ENCODE data around the gene RCN1. TPM values are rescaled to one million over a fixed set of nuclear protein-coding genes. Genes with fewer than 3 reads are reported as not detected.

RCN1 gene
- total and polyA plus RNA-seq, 9 of the 15 experiments (the other 6 are each of a cell fraction or from before 2014, with no cell fraction given) = 2.1 to 8.7 (median 7.2) TPM

- TF ChIP-seq, protein P1, sequence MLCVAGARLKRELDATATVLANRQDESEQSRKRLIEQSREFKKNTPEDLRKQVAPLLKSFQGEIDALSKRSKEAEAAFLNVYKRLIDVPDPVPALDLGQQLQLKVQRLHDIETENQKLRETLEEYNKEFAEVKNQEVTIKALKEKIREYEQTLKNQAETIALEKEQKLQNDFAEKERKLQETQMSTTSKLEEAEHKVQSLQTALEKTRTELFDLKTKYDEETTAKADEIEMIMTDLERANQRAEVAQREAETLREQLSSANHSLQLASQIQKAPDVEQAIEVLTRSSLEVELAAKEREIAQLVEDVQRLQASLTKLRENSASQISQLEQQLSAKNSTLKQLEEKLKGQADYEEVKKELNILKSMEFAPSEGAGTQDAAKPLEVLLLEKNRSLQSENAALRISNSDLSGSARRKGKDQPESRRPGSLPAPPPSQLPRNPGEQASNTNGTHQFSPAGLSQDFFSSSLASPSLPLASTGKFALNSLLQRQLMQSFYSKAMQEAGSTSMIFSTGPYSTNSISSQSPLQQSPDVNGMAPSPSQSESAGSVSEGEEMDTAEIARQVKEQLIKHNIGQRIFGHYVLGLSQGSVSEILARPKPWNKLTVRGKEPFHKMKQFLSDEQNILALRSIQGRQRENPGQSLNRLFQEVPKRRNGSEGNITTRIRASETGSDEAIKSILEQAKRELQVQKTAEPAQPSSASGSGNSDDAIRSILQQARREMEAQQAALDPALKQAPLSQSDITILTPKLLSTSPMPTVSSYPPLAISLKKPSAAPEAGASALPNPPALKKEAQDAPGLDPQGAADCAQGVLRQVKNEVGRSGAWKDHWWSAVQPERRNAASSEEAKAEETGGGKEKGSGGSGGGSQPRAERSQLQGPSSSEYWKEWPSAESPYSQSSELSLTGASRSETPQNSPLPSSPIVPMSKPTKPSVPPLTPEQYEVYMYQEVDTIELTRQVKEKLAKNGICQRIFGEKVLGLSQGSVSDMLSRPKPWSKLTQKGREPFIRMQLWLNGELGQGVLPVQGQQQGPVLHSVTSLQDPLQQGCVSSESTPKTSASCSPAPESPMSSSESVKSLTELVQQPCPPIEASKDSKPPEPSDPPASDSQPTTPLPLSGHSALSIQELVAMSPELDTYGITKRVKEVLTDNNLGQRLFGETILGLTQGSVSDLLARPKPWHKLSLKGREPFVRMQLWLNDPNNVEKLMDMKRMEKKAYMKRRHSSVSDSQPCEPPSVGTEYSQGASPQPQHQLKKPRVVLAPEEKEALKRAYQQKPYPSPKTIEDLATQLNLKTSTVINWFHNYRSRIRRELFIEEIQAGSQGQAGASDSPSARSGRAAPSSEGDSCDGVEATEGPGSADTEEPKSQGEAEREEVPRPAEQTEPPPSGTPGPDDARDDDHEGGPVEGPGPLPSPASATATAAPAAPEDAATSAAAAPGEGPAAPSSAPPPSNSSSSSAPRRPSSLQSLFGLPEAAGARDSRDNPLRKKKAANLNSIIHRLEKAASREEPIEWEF (CRISPR knock-in tag; IDR thresholded peaks at IDR 0.05) = no peak
- no peak for TF ChIP-seq ZBTB2 (IDR thresholded peaks at IDR 0.05)
Measured at GRCh38 chr11:32153747-32154146, 62.9 kb downstream of the RCN1 start (continued).

DNA sequence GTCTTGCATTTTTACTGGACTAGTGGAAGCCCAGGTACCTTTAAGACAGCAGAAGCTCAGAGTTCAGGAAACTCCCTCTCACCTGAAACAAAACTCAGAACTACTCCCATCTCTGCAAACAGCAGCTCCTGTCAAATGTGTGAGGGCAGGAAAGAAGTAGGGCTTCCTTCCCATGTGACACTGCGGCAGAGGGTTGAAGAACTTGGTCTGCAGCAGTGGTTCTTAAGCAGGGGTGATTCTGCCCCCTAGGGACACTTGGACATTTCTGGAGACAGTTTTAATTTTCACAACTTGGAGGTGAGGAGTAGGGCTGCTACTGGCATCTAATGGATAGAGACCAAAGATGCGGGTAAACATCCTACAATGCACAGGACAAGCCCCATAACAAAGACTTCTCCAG, 63.4 kb downstream of the RCN1 start:
- peak in 1 of 4 experiments; percentile 7 for DNase-seq (ENCODE audit: extremely low read depth in 1 of 4, low spot score in 3 of 4)
- no peaks in the 10 kb centered on the region for H3K36me3 ChIP-seq (ENCODE audit: control insufficient read depth, insufficient read depth, low read length)
- no TSS peak for BruUV-seq (replicated peaks)
- peak; percentile 63; the same call in 1 of the 3 replicates for ATAC-seq
- H3K27me3 ChIP-seq (ENCODE audit: control insufficient read depth in 2 of 2, insufficient read depth in 2 of 2, low read length in 2 of 2) = peaks cover 0 to 4% of the 10 kb centered on the region in 2 experiments; a peak in 1 of 5 replicates
- H2AFZ ChIP-seq (ENCODE audit: low read depth, low read length) = no peak overlapping the region
- no peak overlapping the region for H3K4me2 ChIP-seq (ENCODE audit: insufficient read depth, low read length)
- no peak overlapping the region for H3K27ac ChIP-seq (ENCODE audit: extremely low read depth, low read depth, low read length)
- TF ChIP-seq RAD21 (CRISPR knock-in tag; conservative IDR thresholded peaks at IDR 0.05 in 1 of 2, IDR thresholded peaks at IDR 0.05 in 1 of 2) (peak in 1 of 2 experiments; percentile 40; a peak in 2 of 4 replicates), PATZ1 (CRISPR knock-in tag; IDR thresholded peaks at IDR 0.05; ENCODE audit: borderline replicate concordance) (no peak), TCF15 (CRISPR knock-in tag; IDR thresholded peaks at IDR 0.05) (no peak)
- TF ChIP-seq, protein P2, sequence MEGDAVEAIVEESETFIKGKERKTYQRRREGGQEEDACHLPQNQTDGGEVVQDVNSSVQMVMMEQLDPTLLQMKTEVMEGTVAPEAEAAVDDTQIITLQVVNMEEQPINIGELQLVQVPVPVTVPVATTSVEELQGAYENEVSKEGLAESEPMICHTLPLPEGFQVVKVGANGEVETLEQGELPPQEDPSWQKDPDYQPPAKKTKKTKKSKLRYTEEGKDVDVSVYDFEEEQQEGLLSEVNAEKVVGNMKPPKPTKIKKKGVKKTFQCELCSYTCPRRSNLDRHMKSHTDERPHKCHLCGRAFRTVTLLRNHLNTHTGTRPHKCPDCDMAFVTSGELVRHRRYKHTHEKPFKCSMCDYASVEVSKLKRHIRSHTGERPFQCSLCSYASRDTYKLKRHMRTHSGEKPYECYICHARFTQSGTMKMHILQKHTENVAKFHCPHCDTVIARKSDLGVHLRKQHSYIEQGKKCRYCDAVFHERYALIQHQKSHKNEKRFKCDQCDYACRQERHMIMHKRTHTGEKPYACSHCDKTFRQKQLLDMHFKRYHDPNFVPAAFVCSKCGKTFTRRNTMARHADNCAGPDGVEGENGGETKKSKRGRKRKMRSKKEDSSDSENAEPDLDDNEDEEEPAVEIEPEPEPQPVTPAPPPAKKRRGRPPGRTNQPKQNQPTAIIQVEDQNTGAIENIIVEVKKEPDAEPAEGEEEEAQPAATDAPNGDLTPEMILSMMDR (IDR thresholded peaks at IDR 0.05 in 2 of 3, conservative IDR thresholded peaks at IDR 0.05 in 1 of 3; ENCODE audit: insufficient read depth in 2 of 3, low read depth in 1 of 3, low read length in 3 of 3) = peak in 2 of 3 experiments; percentile 30 to 38; a peak in 4 of 6 replicates
- intact Hi-C loops (cut with micrococcal nuclease) = no loop called here
- no peaks in the 10 kb centered on the region for H3K9me3 ChIP-seq (replicated peaks; ENCODE audit: control insufficient read depth, insufficient read depth, low read depth, low read length)
- H3K9me1 ChIP-seq (ENCODE audit: control insufficient read depth, insufficient read depth, low read length) = no peaks in the 10 kb centered on the region
- H3K4me1 ChIP-seq (replicated peaks in 1 of 2; ENCODE audit: control insufficient read depth in 2 of 2, insufficient read depth in 2 of 2, low read length in 2 of 2) = no peaks in the 10 kb centered on the region
- POLR2A ChIA-PET = interaction anchor here (0.6 to 1.3 kb wide), 2 partner anchors 8 to 744 kb away, joined by 3 read pairs; no protein-coding TSS in a partner anchor
- no peak overlapping the region for H3K9ac ChIP-seq (ENCODE audit: insufficient read depth in 1 of 2, low read depth in 2 of 2, low read length in 2 of 2)
- in situ Hi-C loops (cut with MboI) = loop anchor here (25.0 kb wide), 1 partner anchor 917 kb away; no protein-coding TSS in a partner anchor
- H4K20me1 ChIP-seq (replicated peaks; ENCODE audit: control insufficient read depth, insufficient read depth, low read length) = no peaks in the 10 kb centered on the region
- H3K79me2 ChIP-seq (ENCODE audit: control insufficient read depth, insufficient read depth, low read length) = no peaks in the 10 kb centered on the region
- WGBS (ENCODE audit: insufficient coverage, low coverage, missing lambda C conversion rate) = 0% methylated on average over 1 of the region's 2 CpGs
- CTCF ChIA-PET (ENCODE audit: low intra/inter-chr PET ratio) = interaction anchor here (0.6 kb wide), 1 partner anchor 757 kb away, joined by 4 read pairs; no protein-coding TSS in a partner anchor
- FAIRE-seq = no peak
- no peak overlapping the region for H3K4me3 ChIP-seq
